NCI-H1436 treated with DMSO at 0.1 percent for 48 hours (cell line): ENCODE results near the gene PECR.
"Not testable (repeated sequence)": the region's sequence is repeated elsewhere in the genome, so short reads cannot be mapped to it uniquely, and the experiment has no call there.

Source experiments
- DNase-seq: peaks from one replicate; lab custom pipeline; 2025; lab: John Stamatoyannopoulos, UW

Gene PECR

DNA sequence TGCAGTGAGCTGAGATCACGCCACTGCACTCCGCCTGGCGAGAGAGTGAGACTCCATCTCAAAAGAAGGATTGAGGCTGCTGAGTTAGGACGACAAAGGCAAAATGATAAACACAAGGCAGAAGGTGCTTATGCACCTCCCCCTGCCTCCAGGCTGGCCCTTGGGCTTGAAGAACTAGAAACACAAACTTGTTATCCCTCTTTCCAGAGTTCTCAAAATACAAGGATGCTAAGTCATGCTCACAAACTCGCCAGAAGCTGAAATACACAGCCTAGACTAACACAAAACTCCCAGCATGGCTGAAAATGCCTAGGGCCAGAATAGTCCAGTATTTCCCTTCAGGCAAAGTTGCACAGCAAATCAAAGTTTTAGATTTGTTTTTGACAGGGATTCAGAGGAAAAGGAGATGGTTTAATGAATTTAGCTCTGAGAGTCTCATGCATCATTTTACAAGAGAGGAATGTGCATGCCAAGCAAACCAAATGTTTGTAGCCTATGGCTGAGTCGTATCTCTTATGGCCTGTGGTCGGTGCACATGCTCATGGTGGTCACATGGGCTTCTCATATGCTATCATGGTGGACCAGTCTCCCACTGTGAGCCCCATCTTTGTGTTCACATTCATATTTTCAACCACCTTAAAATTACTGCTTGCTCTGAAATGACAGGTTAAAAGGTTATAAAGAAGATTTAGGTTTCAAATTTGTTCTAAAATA, 52.0 kb downstream of the PECR start:
- no peak for DNase-seq

GRCh38 chr2:216024779-216025336, 56.8 kb downstream of the PECR start:
- no peak for DNase-seq

DNA sequence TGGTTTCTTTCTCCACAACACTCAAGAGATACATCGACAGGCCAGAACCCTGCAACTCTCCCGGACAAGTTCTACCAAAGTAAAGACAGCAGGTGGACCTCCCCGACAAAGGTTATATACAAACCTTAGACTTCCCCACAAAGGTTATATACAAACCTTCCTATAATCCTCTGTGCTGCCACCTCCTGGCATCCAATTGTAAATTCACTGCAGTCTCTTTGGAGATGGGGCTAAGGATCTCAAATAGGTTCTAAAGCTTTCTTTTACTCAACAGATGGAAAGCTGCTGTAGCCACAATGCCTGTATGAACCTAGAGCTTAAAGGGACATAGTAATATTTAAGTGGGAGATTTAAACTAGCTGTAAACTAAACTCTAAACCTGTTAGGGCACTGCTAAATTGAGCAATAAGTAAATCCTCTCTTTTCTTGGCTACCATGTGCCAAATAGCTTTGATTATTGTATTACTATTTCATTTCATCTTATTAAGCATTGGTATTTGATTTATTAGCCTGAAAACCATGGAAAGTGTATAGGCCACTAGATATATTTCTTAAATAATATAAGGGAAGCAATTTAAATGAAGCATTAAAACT, 58.5 kb downstream of the PECR start:
- DNase-seq = no peak

- DNase-seq = no peak
These were observed 59.6 kb downstream of the PECR start for GRCh38 chr2:216021768-216022565.

DNA sequence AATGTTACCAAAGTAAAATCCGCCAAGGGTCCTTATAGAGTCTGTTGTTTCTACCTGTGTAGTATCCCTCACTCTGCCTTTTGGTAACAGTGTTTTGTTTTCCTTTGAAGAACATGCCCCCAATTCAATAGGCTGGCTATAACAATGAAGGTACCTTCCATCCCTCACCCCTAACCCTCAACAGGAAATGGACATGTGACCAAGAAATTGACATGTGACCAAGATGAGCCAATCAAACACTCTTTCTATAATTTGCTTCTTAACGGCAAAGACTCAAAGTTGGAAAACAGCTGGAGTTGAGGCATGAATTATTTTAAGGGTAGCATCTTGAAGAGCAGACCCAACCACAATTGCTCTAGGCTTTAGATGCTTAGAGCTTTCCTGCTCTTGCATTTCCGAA, 62.9 kb downstream of the PECR start:
- DNase-seq = no peak

GRCh38 chr2:216017365-216017764, 64.2 kb downstream of the PECR start:
- no peak for DNase-seq

GRCh38 chr2:216016581-216016980, 65.0 kb downstream of the PECR start:
- no peak for DNase-seq

DNA sequence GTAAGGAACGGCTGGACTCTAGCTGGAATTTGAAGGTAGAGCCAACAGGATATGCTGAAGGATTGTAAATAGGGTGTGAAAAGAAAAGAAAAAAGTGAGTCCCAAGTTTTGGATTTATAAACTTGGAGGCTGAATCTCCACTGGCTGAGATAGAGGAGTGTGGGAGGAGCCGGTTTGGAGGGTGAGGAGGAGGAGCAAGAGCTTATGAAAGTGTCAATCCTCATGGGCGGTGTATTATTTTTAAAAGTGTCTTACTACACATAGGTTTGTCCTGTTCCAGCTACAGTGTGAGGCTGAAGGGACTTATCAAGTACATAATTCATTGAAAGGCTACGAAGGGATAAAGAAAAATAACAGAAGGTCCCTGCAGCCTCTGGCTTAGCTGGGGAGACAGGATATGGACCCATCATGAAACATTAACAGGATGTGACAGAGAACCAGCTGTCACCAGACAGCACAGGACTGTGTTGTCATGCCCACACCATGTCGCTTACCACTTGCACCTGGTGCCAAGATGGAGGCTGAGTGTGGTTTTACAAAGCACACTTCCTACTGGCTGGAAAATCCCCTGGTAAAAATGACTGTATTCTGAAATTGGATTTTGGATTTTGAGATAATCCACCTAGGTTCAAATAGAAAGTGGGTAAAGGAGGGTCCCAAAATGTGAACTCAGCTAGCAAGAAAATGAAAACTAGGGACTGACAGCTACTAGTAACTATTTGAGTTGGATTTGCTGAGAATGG, 65.7 kb downstream of the PECR start:
- no peak for DNase-seq

DNA sequence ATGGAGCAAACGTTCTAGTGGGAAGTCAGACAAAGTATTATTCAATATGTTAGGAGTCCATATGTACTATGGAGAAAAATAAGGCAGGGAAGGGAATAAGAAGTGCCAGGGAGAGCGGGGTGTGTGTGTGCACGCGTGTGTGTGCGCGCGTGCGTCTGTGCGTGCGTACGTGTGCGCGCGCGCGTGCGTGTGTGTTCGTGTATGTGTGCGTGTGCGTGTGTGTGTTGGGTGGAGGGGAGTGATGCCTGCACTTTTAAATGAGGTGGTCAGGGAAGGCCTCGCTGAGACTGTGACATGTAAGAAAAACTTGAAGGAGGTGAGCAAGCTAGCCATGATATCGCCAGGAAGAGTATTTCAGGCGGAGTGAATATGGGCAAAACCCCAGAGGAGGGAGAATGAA, 66.6 kb downstream of the PECR start:
- DNase-seq = no peak

- no peak for DNase-seq
These were observed 67.6 kb downstream of the PECR start for GRCh38 chr2:216014006-216014405.

DNA sequence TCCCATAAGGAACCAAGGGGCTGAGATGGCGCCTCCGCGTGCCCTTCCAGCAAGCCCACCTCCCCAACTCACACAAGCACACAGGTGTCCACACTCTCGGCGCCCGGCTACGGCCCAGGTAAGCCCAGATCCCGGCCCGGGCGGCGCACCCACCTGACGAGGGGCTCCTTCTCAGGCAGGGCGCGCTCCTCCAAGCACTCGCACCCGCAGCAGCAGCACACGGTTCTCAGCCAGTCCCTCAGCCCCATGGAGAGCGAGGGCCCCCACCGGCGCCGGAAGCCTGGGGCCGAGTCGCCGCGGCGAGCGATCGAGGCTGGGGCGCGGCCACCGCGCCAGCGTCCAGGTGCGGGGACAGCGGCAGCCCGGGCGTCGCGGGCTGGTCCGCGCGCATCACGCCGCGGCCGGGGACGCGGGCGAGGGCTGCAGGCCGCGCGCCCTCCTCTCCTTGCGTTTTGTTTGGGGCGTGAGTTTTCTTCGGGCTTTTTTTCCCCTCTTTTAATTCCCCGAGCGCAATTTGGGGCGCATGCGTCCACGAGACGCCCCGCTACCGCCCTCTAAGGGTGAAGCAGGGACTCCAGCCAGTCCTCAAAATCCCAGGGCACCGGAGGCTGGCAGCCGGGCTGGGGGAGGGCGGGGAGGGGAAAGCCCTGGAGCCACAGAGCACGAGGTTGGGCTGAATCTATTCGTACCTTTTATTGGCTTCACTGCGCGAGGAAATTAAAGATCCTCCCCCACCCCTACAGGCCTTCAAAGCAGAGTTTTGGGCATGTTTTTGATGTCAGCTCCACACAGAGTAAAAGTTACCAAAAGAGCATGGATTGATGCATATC, 68.3 kb downstream of the PECR start, which contains the start of gene MREG:
MREG (minus strand) TSS at position 472 of the 830 bp plus-strand sequence; CDS start at position 248, 224 bp downstream.
- peak; percentile 30 for DNase-seq

- DNase-seq = no peak
These were observed 68.9 kb downstream of the PECR start for GRCh38 chr2:216012830-216013079.

DNA sequence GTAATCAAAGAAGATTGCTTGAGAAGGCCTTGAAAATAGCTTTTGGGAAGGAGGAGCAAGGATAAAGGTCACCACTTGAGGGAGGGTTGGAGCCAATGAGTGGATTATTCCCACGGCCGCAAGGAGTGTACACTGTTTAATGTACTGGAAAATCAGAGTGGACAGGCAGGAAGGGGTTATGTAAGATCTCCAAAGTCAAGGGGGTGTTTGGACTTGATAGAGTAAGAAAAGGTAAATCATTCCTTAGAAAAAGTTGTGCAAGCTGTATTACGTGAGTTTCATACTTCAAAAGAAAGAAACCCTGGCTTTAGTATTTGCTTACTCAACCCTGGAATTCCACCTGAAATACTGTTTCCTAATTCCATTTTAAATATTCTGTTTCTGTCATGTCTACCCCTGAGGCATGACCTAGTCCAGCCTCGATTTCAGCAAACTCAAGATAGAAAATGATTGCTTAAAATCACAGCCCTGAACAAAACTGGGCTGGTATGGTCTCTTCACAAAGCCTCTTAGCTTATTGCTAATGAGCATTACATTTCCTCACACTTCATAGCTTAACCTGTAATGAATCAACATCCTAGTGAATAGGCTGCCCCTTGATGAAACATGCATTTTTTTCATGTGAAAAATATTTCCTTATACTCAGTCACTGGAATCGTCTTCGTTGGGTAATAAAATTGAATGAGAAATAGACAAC, 69.3 kb downstream of the PECR start:
- DNase-seq = no peak

- DNase-seq = not testable (repeated sequence)
These were observed 72.4 kb downstream of the PECR start for GRCh38 chr2:216009215-216009614.

- no peak for DNase-seq
These were observed 73.2 kb downstream of the PECR start for GRCh38 chr2:216008387-216008786.

- DNase-seq = no peak
These were observed 75.4 kb downstream of the PECR start for GRCh38 chr2:216006164-216006663.

DNA sequence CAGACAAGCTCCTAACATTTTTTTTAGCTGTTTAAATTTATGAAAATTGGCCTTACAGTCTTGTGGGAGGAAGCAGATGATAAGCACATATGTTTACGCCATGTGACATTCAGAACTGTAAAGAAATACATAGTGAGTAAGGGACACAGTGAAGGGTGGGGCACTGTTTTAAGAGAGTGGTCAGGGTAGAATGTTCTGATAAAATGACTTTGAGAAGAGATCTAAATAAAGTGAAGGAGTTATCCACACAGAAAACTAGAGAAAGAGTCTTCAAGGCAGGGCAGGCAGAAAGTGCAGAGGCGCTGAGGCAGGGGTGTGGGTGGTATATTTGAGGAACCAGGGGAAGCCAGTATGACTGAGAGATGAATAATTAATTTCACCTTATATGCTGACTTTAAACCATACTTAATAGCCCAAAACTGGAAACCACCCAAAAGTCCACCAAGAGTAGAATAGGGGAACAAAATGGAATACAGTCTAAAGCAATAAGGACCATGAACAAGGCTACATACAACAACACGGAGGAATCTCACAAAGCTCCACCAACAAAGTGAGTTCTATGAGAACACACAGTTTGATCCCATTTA, 76.8 kb downstream of the PECR start:
- DNase-seq = no peak

- DNase-seq = no peak
These were observed 77.5 kb downstream of the PECR start for GRCh38 chr2:216003876-216004696.

DNA sequence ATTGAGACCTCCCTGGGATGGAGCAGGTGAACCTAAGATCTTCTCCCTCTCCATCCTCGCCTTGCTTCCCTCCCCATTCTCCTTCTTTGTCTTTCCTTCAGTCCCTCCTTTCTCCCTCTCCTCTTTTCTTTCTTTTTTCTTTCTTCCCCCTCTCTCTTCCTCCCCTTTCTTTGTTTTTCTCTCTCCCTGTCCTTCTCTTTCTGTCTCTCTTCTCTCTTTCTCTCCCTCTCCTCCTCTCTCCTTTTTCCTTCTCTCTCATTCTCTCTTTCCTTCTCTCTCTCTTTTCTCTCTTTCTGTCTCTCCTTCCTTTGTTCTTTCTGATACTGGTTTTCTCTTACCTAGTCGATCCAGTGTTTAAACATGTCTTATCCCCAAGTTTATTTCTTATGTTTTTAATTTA, 78.9 kb downstream of the PECR start:
- DNase-seq = no peak
